Cardiac fibroblast (primary cell): Measurements from ENCODE around the gene PXK.
A peak's percentile ranks its signal among the peaks of the same experiment; 100 is the strongest.

ENCODE experiments used
- DNase-seq, 2 donors: peaks; one replicate each; pipeline versions ENCODE4 v3.0.0 to v3.0.0-alpha.2; 2010; ENCODE audit warnings: low read depth in 2 of 2
- H3K4me3 ChIP-seq, 2 donors: replicated peaks in 1 of 2; 1 replicate in 1 of 2; 2 replicates in 1 of 2; pipeline ENCODE4 v1.5.1; 2011; ENCODE audit warnings: low read depth in 2 of 2, low read length in 2 of 2, mild to moderate bottlenecking in 2 of 2, moderate library complexity in 1 of 2
- CTCF ChIP-seq: IDR thresholded peaks from one replicate; pipeline ENCODE4 v1.5.1; 2011; ENCODE audit warnings: low read depth, mild to moderate bottlenecking, low read length, inconsistent platforms

Gene PXK

GRCh38 chr3:58305882-58306711 lies 26.6 kb upstream of the PXK start, which contains the start of the genes HTD2 and RPP14:
TSS of gene HTD2 (plus strand) at chr3:58306520. CDS start at chr3:58317614, 11,094 bp downstream.
TSS of gene RPP14 (plus strand) at chr3:58306245. CDS start at chr3:58310330, 4,085 bp downstream.
- TF ChIP-seq CTCF = peak; percentile 97
- DNase-seq = peak; percentile 98 to 99
- peak within 1 kb of the TSS; percentile 72 to 91 for H3K4me3 ChIP-seq

GRCh38 chr3:58307639-58308215 lies 25.0 kb upstream of the PXK start:
- peak; percentile 45 for TF ChIP-seq CTCF
- peak overlapping the region; percentile 72 to 91 for H3K4me3 ChIP-seq
- peak; percentile 80 to 82 for DNase-seq

GRCh38 chr3:58308728-58309127 lies 24.0 kb upstream of the PXK start:
- no peak for TF ChIP-seq CTCF
- H3K4me3 ChIP-seq = no peak overlapping the region
- peak; percentile 24 to 31 for DNase-seq

- TF ChIP-seq CTCF = no peak
- no peak for DNase-seq
- H3K4me3 ChIP-seq = no peak overlapping the region
These were observed 14.9 kb upstream of the PXK start for GRCh38 chr3:58317811-58318210.

GRCh38 chr3:58321791-58322190 lies 10.9 kb upstream of the PXK start:
- no peak for TF ChIP-seq CTCF
- H3K4me3 ChIP-seq = no peak overlapping the region
- DNase-seq = no peak

- no peak for TF ChIP-seq CTCF
- H3K4me3 ChIP-seq = no peak overlapping the region
- DNase-seq = no peak
These were observed 9.9 kb upstream of the PXK start for GRCh38 chr3:58322793-58323192.
